DOHH2 (cell line): Measurements from ENCODE around the gene ALCAM.

Experiments
- H3F3A ChIP-seq: fragments of 200-600 bp; sonication (generic), shearing (Covaris generic); 2 replicates; pipeline ENCODE4 v1.6.0; 2016; ENCODE audit warnings: antibody characterized with exemption, mild to moderate bottlenecking; ENCODE audit not compliant: control insufficient read depth, insufficient read depth
- H3K27ac ChIP-seq: fragments of 200-600 bp; sonication (generic); 2 replicates; pipeline ENCODE4 v1.5.1; 2014; ENCODE audit warnings: low read depth, mild to moderate bottlenecking, low read length, moderate library complexity
- H3K27me3 ChIP-seq: fragments of 200-600 bp; sonication (generic); 2 replicates; pipeline ENCODE4 v1.6.1; 2014; ENCODE audit warnings: mild to moderate bottlenecking, low read length, mixed read lengths; ENCODE audit not compliant: control insufficient read depth
- H3K36me3 ChIP-seq: fragments of 200-600 bp; sonication (generic); 2 replicates; pipeline ENCODE4 v1.6.1; 2014; ENCODE audit warnings: mild to moderate bottlenecking, low read length, moderate library complexity, mixed read lengths; ENCODE audit not compliant: control insufficient read depth
- H3K4me1 ChIP-seq: fragments of 200-600 bp; sonication (generic); 2 replicates; pipeline ENCODE4 v1.6.1; 2014; ENCODE audit warnings: mild to moderate bottlenecking, low read length, mixed read lengths; ENCODE audit not compliant: control insufficient read depth
- H3K4me2 ChIP-seq: fragments of 200-600 bp; sonication (generic); 2 replicates; pipeline ENCODE4 v1.6.0; 2014; ENCODE audit warnings: mild to moderate bottlenecking, low read length, moderate library complexity
- H3K4me3 ChIP-seq: fragments of 200-600 bp; sonication (generic); 2 replicates; pipeline ENCODE4 v1.5.1; 2014; ENCODE audit warnings: mild to moderate bottlenecking, low read length, mixed read lengths
- H3K79me2 ChIP-seq: fragments of 200-600 bp; sonication (generic); 2 replicates; pipeline ENCODE4 v1.6.1; 2014; ENCODE audit warnings: mild to moderate bottlenecking, low read length, mixed read lengths; ENCODE audit not compliant: control insufficient read depth
- H3K9me2 ChIP-seq: fragments of 200-600 bp; sonication (generic); replicated peaks from 2 replicates; pipeline ENCODE4 v1.6.1; 2014; ENCODE audit warnings: mild to moderate bottlenecking, low read length, mixed read lengths; ENCODE audit not compliant: control insufficient read depth
- H3K9me3 ChIP-seq: fragments of 200-600 bp; sonication (generic); 2 replicates; pipeline ENCODE4 v1.6.1; 2014; ENCODE audit warnings: antibody characterized with exemption, low read length, mixed read lengths; ENCODE audit not compliant: control insufficient read depth, insufficient read depth
- H4K20me1 ChIP-seq: fragments of 200-600 bp; sonication (generic); 2 replicates; pipeline ENCODE4 v1.6.0; 2014; ENCODE audit warnings: low read depth, mild to moderate bottlenecking, antibody characterized with exemption, low read length, moderate library complexity; ENCODE audit not compliant: control insufficient read depth, insufficient read depth
- EZH2phosphoT487 ChIP-seq: fragments of 200-600 bp; sonication (generic); IDR thresholded peaks from 2 replicates; pipeline ENCODE4 v1.6.1; 2017; ENCODE audit warnings: borderline replicate concordance, mild to moderate bottlenecking, antibody characterized with exemption, low read length, moderate library complexity, mixed read lengths
- TF ChIP-seq, protein P1 (sequence below): fragments of 200-600 bp; sonication (generic); IDR thresholded peaks from one replicate; pipeline ENCODE4 v1.5.1; 2014; ENCODE audit warnings: antibody characterized with exemption, mild to moderate bottlenecking, low read depth, low read length; ENCODE audit not compliant: poor library complexity, severe bottlenecking

The ALCAM gene

GRCh38 chr3:105373383-105373782 lies 6.7 kb downstream of the ALCAM start:
- no peak overlapping the region for H3K4me3 ChIP-seq
- H3K9me2 ChIP-seq: no peaks in the 10 kb centered on the region
- H3K4me1 ChIP-seq: peaks cover 12% of the 10 kb centered on the region
- TF ChIP-seq, protein P1, sequence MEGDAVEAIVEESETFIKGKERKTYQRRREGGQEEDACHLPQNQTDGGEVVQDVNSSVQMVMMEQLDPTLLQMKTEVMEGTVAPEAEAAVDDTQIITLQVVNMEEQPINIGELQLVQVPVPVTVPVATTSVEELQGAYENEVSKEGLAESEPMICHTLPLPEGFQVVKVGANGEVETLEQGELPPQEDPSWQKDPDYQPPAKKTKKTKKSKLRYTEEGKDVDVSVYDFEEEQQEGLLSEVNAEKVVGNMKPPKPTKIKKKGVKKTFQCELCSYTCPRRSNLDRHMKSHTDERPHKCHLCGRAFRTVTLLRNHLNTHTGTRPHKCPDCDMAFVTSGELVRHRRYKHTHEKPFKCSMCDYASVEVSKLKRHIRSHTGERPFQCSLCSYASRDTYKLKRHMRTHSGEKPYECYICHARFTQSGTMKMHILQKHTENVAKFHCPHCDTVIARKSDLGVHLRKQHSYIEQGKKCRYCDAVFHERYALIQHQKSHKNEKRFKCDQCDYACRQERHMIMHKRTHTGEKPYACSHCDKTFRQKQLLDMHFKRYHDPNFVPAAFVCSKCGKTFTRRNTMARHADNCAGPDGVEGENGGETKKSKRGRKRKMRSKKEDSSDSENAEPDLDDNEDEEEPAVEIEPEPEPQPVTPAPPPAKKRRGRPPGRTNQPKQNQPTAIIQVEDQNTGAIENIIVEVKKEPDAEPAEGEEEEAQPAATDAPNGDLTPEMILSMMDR: no peak
- TF ChIP-seq EZH2phosphoT487: no peak
- H3K79me2 ChIP-seq: peaks cover 58% of the 10 kb centered on the region
- no peaks in the 10 kb centered on the region; the same call in 1 of the 2 replicates for H3K36me3 ChIP-seq
- no peaks in the 10 kb centered on the region for H3K27me3 ChIP-seq
- H4K20me1 ChIP-seq: no peaks in the 10 kb centered on the region
- H3F3A ChIP-seq: peaks cover 17% of the 10 kb centered on the region
- no peaks in the 10 kb centered on the region for H3K9me3 ChIP-seq
- H3K4me2 ChIP-seq: no peak overlapping the region
- H3K27ac ChIP-seq: no peak overlapping the region

- Histone ChIP-seq H3K9me2 (no peaks in the 10 kb centered on the region), H4K20me1 (no peaks in the 10 kb centered on the region), H3K27ac (no peak overlapping the region), H3K4me3 (no peak overlapping the region), H3K9me3 (no peaks in the 10 kb centered on the region), H3K36me3 (no peaks in the 10 kb centered on the region), H3K27me3 (no peaks in the 10 kb centered on the region), H3F3A (no peaks in the 10 kb centered on the region), H3K4me1 (peaks cover 1% of the 10 kb centered on the region; the same call in 1 of the 2 replicates), H3K79me2 (peaks cover 55% of the 10 kb centered on the region), H3K4me2 (no peak overlapping the region)
- TF ChIP-seq, protein P1: no peak
- no peak for TF ChIP-seq EZH2phosphoT487
These were observed 9.2 kb downstream of the ALCAM start for GRCh38 chr3:105375750-105376511.

- Histone ChIP-seq H3K27ac (no peak overlapping the region), H3K79me2 (peaks cover 43% of the 10 kb centered on the region), H3K4me1 (no peaks in the 10 kb centered on the region), H3K36me3 (no peaks in the 10 kb centered on the region), H4K20me1 (no peaks in the 10 kb centered on the region), H3K4me3 (no peak overlapping the region), H3F3A (no peaks in the 10 kb centered on the region), H3K27me3 (no peaks in the 10 kb centered on the region), H3K4me2 (no peak overlapping the region), H3K9me2 (no peaks in the 10 kb centered on the region), H3K9me3 (no peaks in the 10 kb centered on the region)
- TF ChIP-seq, protein P1: no peak
- no peak for TF ChIP-seq EZH2phosphoT487
These were observed 11.0 kb downstream of the ALCAM start for GRCh38 chr3:105377716-105378115.
